ENCODE measurements around the gene HES2. TPM values are rescaled to one million over a fixed set of nuclear protein-coding genes. Genes with fewer than 3 reads are reported as not detected.
"Not testable (repeated sequence)": the region's sequence is repeated elsewhere in the genome, so short reads cannot be mapped to it uniquely, and the experiment has no call there.

HES2 gene
- polyA plus RNA-seq, 1 donor from 2014 or later: not detected

GRCh38 chr1:6447016-6447817 lies 27.5 kb upstream of the HES2 start:
- no peaks in the 10 kb centered on the region for H3K79me2 ChIP-seq (replicated peaks; ENCODE audit: insufficient read depth, low read length)
- H3K9me2 ChIP-seq (ENCODE audit: insufficient read depth, low read length): no peaks in the 10 kb centered on the region
- TF ChIP-seq TAF1 (IDR thresholded peaks at IDR 0.05; ENCODE audit: low read depth) (no peak), REST (IDR thresholded peaks at IDR 0.05; ENCODE audit: borderline replicate concordance) (no peak), RAD21 (conservative IDR thresholded peaks at IDR 0.05) (no peak), POLR2AphosphoS5 (IDR thresholded peaks at IDR 0.05) (no peak), EP300 (conservative IDR thresholded peaks at IDR 0.05; ENCODE audit: poor library complexity, severe bottlenecking) (no peak), MXI1 (conservative IDR thresholded peaks at IDR 0.05; ENCODE audit: poor library complexity, severe bottlenecking) (no peak), SMC3 (conservative IDR thresholded peaks at IDR 0.05; ENCODE audit: poor library complexity) (no peak), EZH2 (IDR thresholded peaks at IDR 0.05; ENCODE audit: borderline replicate concordance, insufficient read depth, low read length, poor library complexity, severe bottlenecking) (no peak), CTCF (IDR thresholded peaks at IDR 0.05; ENCODE audit: poor library complexity, severe bottlenecking) (no peak)
- no peak overlapping the region for H2AFZ ChIP-seq (ENCODE audit: low read depth, low read length)
- H3F3A ChIP-seq (ENCODE audit: insufficient read depth, low read length, poor library complexity, severe bottlenecking): no peaks in the 10 kb centered on the region
- H3K36me3 ChIP-seq (ENCODE audit: insufficient read depth, low read length): no peaks in the 10 kb centered on the region
- no peaks in the 10 kb centered on the region for H3K9me3 ChIP-seq (ENCODE audit: low read length)
- no peak overlapping the region for H3K4me2 ChIP-seq (ENCODE audit: low read length)
- no peaks in the 10 kb centered on the region for H4K20me1 ChIP-seq (ENCODE audit: insufficient read depth)
- H3K9ac ChIP-seq (ENCODE audit: low read length): no peak overlapping the region
- peaks cover 36% of the 10 kb centered on the region for H3K27me3 ChIP-seq (ENCODE audit: insufficient read depth, low read depth, low read length)
- H3K27ac ChIP-seq (ENCODE audit: low read length): no peak overlapping the region
- H3K4me3 ChIP-seq (ENCODE audit: low read length): no peak overlapping the region

DNA sequence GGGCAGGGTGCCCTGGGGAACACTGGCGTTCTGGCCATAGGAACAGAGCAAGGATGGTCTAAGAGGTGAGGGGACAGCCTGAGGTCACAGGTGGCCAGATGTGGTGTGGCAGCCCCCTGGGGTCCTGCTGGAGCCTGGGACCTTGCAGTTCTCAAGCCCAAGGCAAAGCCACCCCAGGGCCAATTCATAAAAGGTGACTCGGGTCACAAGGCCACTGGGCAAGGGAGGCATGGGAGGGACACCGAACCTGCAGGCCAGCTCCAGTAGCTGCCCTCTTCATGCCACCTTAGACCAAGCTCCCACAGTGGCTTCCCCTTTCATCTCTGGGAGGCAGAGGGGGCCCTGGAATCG lies 26.9 kb upstream of the HES2 start:
- H3K27ac ChIP-seq (ENCODE audit: low read length): no peak overlapping the region
- no peak overlapping the region for H3K4me3 ChIP-seq (ENCODE audit: low read length)
- no peaks in the 10 kb centered on the region for H3K9me3 ChIP-seq (ENCODE audit: low read length)
- H2AFZ ChIP-seq (ENCODE audit: low read depth, low read length): no peak overlapping the region
- no peak overlapping the region for H3K9ac ChIP-seq (ENCODE audit: low read length)
- H4K20me1 ChIP-seq (ENCODE audit: insufficient read depth): no peaks in the 10 kb centered on the region
- H3K9me2 ChIP-seq (ENCODE audit: insufficient read depth, low read length): no peaks in the 10 kb centered on the region
- H3F3A ChIP-seq (ENCODE audit: insufficient read depth, low read length, poor library complexity, severe bottlenecking): no peaks in the 10 kb centered on the region
- H3K79me2 ChIP-seq (replicated peaks; ENCODE audit: insufficient read depth, low read length): no peaks in the 10 kb centered on the region
- peaks cover 36% of the 10 kb centered on the region for H3K27me3 ChIP-seq (ENCODE audit: insufficient read depth, low read depth, low read length)
- no peak overlapping the region for H3K4me2 ChIP-seq (ENCODE audit: low read length)
- TF ChIP-seq REST (IDR thresholded peaks at IDR 0.05; ENCODE audit: borderline replicate concordance) (no peak), CTCF (IDR thresholded peaks at IDR 0.05; ENCODE audit: poor library complexity, severe bottlenecking) (no peak), MXI1 (conservative IDR thresholded peaks at IDR 0.05; ENCODE audit: poor library complexity, severe bottlenecking) (no peak), EP300 (conservative IDR thresholded peaks at IDR 0.05; ENCODE audit: poor library complexity, severe bottlenecking) (no peak), SMC3 (conservative IDR thresholded peaks at IDR 0.05; ENCODE audit: poor library complexity) (no peak)
- no peaks in the 10 kb centered on the region for H3K36me3 ChIP-seq (ENCODE audit: insufficient read depth, low read length)

DNA sequence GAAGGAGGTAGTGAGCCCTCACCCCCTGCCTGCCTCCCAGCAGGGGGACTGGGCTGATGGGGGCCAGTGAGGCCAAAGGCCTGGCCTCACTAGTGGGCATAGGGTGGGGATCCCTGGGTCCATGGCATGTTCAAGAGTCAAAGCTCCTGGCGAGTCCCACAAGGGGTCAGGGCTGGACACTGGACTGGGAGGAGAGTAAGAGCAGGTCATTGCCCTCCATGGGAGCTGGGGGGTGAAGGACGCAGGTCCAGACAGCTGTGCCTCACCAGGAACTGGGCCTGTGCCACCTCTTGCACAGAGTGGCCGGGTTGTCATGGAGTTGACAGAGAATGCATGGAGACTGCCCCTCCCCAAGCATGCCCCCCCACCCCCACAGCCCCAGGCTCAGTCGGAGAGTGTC lies 26.2 kb upstream of the HES2 start:
- not testable (repeated sequence) for H4K20me1 ChIP-seq (ENCODE audit: insufficient read depth); H3K36me3 ChIP-seq (ENCODE audit: insufficient read depth, low read length); H3K9ac ChIP-seq (ENCODE audit: low read length); H3F3A ChIP-seq (ENCODE audit: insufficient read depth, low read length, poor library complexity, severe bottlenecking); H2AFZ ChIP-seq (ENCODE audit: low read depth, low read length); H3K4me3 ChIP-seq (ENCODE audit: low read length); H3K9me2 ChIP-seq (ENCODE audit: insufficient read depth, low read length); H3K9me3 ChIP-seq (ENCODE audit: low read length); H3K4me2 ChIP-seq (ENCODE audit: low read length); H3K79me2 ChIP-seq (replicated peaks; ENCODE audit: insufficient read depth, low read length); H3K27ac ChIP-seq (ENCODE audit: low read length)
- peaks cover 43% of the 10 kb centered on the region for H3K27me3 ChIP-seq (ENCODE audit: insufficient read depth, low read depth, low read length)
